ENCODE measurements around the gene NSA2. TPM values are rescaled to one million over a fixed set of nuclear protein-coding genes. Genes with fewer than 3 reads are reported as not detected.

Gene NSA2
- total RNA-seq, 1 donor from 2014 or later = 50.8 TPM

GRCh38 chr5:74810915-74811314 is 43.9 kb downstream of the NSA2 start:
- TF ChIP-seq CTCF (IDR thresholded peaks at IDR 0.05) = no peak
- no peaks in the 10 kb centered on the region for H3K36me3 ChIP-seq
- ATAC-seq = no peak
- no peak overlapping the region for H3K4me3 ChIP-seq
- no peaks in the 10 kb centered on the region for H3K9me3 ChIP-seq
- H3K27ac ChIP-seq = no peak overlapping the region
- no peaks in the 10 kb centered on the region for H3K27me3 ChIP-seq
- H3K4me1 ChIP-seq = no peaks in the 10 kb centered on the region
- no peak for DNase-seq
- intact Hi-C loops (cut with DNase I) = no loop called here

GRCh38 chr5:74816875-74817274 is 49.8 kb downstream of the NSA2 start:
- intact Hi-C loops (cut with DNase I) = no loop called here

GRCh38 chr5:74822288-74822687 is 55.2 kb downstream of the NSA2 start:
- no peaks in the 10 kb centered on the region for H3K36me3 ChIP-seq
- no peaks in the 10 kb centered on the region for H3K9me3 ChIP-seq
- no peak overlapping the region for H3K4me3 ChIP-seq

More at GRCh38 chr5:74816875-74817274, 49.8 kb downstream of the NSA2 start:
- no peak for TF ChIP-seq CTCF (IDR thresholded peaks at IDR 0.05)
- Histone ChIP-seq H3K36me3 (no peaks in the 10 kb centered on the region), H3K9me3 (no peaks in the 10 kb centered on the region), H3K4me3 (no peak overlapping the region), H3K4me1 (no peaks in the 10 kb centered on the region), H3K27ac (no peak overlapping the region), H3K27me3 (no peaks in the 10 kb centered on the region)
- no peak for ATAC-seq
- DNase-seq = no peak

GRCh38 chr5:74829413-74829812 is 62.4 kb downstream of the NSA2 start:
- H3K36me3 ChIP-seq = no peaks in the 10 kb centered on the region
- H3K4me1 ChIP-seq = no peaks in the 10 kb centered on the region
- ATAC-seq = no peak
- H3K4me3 ChIP-seq = no peak overlapping the region
- DNase-seq = no peak
- no peaks in the 10 kb centered on the region for H3K27me3 ChIP-seq
- H3K9me3 ChIP-seq = no peaks in the 10 kb centered on the region
- no peak for TF ChIP-seq CTCF (IDR thresholded peaks at IDR 0.05)
- intact Hi-C loops (cut with DNase I) = no loop called here
- H3K27ac ChIP-seq = no peak overlapping the region

More at GRCh38 chr5:74822288-74822687, 55.2 kb downstream of the NSA2 start:
- Histone ChIP-seq H3K27ac (no peak overlapping the region), H3K4me1 (no peaks in the 10 kb centered on the region), H3K27me3 (no peaks in the 10 kb centered on the region)
- no peak for TF ChIP-seq CTCF (IDR thresholded peaks at IDR 0.05)
- ATAC-seq (no peak), DNase-seq (no peak)
- intact Hi-C loops (cut with DNase I) = no loop called here

Other genes with a start within 250 kb of the NSA2 start
- gene ENC1, start 126.5 kb upstream of the NSA2 start, total RNA-seq = 15.0 TPM
- 294 TPM for gene HEXB, start 82.0 kb upstream of the NSA2 start, total RNA-seq
- gene GFM2, start 132 bp upstream of the NSA2 start, total RNA-seq = 16.8 TPM
- 0.84 TPM for gene FAM169A, start 99.1 kb downstream of the NSA2 start, total RNA-seq